ENCODE data around the gene TMTC1.

- TF ChIP-seq EZH2phosphoT487 (IDR thresholded peaks at IDR 0.05) (no peak), CTCF (IDR thresholded peaks at IDR 0.05) (no peak), EZH2 (IDR thresholded peaks at IDR 0.05) (no peak)
These were observed 13.1 kb upstream of the TMTC1 start for GRCh38 chr12:29796823-29797263.
